Measurements from ENCODE around the gene ARMCX2.
"Not testable (repeated sequence)": the region's sequence is repeated elsewhere in the genome, so short reads cannot be mapped to it uniquely, and the experiment has no call there.

The ARMCX2 gene

DNA sequence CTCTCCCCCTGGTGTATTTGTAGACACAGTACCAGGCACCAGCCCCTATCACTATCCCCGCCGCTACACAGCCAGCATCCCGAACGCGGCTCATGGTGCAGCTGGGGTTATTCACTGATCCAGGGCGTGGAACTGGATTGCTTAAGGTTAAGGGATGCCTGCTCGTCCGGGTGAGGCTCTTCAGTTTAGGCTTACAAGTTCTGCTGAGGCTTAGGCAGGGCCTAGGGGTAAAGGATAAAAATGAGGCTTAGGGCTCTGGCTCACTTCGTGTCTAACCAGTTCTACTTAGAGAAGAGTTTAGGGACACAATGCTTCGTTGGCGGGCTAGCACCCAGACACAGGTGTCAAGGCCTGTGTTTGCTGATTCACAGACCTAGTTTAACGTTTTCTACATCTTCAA is 2.2 kb downstream of the ARMCX2 start:
- Histone ChIP-seq H2AFZ (ENCODE audit: low read depth, low read length, severe bottlenecking) (no peak overlapping the region), H3K9ac (ENCODE audit: low read length) (no peak overlapping the region), H3K27ac (ENCODE audit: low read depth, low read length) (no peak overlapping the region), H3F3A (ENCODE audit: insufficient read depth) (no peaks in the 10 kb centered on the region), H3K9me3 (ENCODE audit: insufficient read depth, low read length) (no peaks in the 10 kb centered on the region), H3K4me2 (ENCODE audit: low read depth, low read length, poor library complexity, severe bottlenecking) (no peak overlapping the region), H3K36me3 (ENCODE audit: low read length) (no peaks in the 10 kb centered on the region), H3K79me2 (ENCODE audit: insufficient read depth, low read length) (no peaks in the 10 kb centered on the region), H4K20me1 (ENCODE audit: low read depth, low read length) (no peaks in the 10 kb centered on the region), H3K27me3 (ENCODE audit: low read length) (no peaks in the 10 kb centered on the region), H3K4me3 (ENCODE audit: insufficient read depth, low read length, poor library complexity, severe bottlenecking) (no peak overlapping the region), H3K9me2 (replicated peaks; ENCODE audit: insufficient read depth, low read length) (no peaks in the 10 kb centered on the region)
- TF ChIP-seq EZH2phosphoT487 (conservative IDR thresholded peaks at IDR 0.05; ENCODE audit: low read length): no peak
- TF ChIP-seq, protein P1, sequence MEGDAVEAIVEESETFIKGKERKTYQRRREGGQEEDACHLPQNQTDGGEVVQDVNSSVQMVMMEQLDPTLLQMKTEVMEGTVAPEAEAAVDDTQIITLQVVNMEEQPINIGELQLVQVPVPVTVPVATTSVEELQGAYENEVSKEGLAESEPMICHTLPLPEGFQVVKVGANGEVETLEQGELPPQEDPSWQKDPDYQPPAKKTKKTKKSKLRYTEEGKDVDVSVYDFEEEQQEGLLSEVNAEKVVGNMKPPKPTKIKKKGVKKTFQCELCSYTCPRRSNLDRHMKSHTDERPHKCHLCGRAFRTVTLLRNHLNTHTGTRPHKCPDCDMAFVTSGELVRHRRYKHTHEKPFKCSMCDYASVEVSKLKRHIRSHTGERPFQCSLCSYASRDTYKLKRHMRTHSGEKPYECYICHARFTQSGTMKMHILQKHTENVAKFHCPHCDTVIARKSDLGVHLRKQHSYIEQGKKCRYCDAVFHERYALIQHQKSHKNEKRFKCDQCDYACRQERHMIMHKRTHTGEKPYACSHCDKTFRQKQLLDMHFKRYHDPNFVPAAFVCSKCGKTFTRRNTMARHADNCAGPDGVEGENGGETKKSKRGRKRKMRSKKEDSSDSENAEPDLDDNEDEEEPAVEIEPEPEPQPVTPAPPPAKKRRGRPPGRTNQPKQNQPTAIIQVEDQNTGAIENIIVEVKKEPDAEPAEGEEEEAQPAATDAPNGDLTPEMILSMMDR (IDR thresholded peaks at IDR 0.05; ENCODE audit: insufficient read depth, low read length, poor library complexity, severe bottlenecking): no peak

DNA sequence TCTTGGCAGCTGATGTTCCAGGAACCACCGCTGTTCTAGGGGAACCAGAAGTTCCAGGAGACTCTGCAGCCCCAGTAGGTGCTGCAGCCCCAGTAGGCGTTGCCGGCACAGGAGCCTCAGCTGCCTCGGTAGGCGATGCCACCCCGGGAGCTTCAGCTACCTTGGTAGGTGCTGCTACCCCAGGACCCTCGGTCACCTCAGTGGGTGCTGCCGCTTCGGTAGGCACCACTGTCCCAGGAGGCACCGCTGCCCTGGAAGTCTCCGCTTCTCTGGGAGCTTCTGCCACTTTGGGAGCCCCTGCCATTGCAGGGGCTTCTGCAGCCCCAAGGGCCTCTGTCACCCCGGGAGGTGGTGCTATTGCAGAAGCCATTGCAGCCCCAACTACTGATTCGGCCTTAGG is 2.8 kb downstream of the ARMCX2 start:
- Histone ChIP-seq H3K9me3 (ENCODE audit: insufficient read depth, low read length) (no peaks in the 10 kb centered on the region), H3F3A (ENCODE audit: insufficient read depth) (no peaks in the 10 kb centered on the region), H3K27ac (ENCODE audit: low read depth, low read length) (no peak overlapping the region), H4K20me1 (ENCODE audit: low read depth, low read length) (no peaks in the 10 kb centered on the region), H3K9ac (ENCODE audit: low read length) (no peak overlapping the region), H3K27me3 (ENCODE audit: low read length) (no peaks in the 10 kb centered on the region), H2AFZ (ENCODE audit: low read depth, low read length, severe bottlenecking) (no peak overlapping the region), H3K36me3 (ENCODE audit: low read length) (no peaks in the 10 kb centered on the region), H3K79me2 (ENCODE audit: insufficient read depth, low read length) (no peaks in the 10 kb centered on the region), H3K4me3 (ENCODE audit: insufficient read depth, low read length, poor library complexity, severe bottlenecking) (no peak overlapping the region), H3K4me2 (ENCODE audit: low read depth, low read length, poor library complexity, severe bottlenecking) (no peak overlapping the region), H3K9me2 (replicated peaks; ENCODE audit: insufficient read depth, low read length) (no peaks in the 10 kb centered on the region)
- TF ChIP-seq EZH2phosphoT487 (conservative IDR thresholded peaks at IDR 0.05; ENCODE audit: low read length): no peak
- TF ChIP-seq, protein P1 (IDR thresholded peaks at IDR 0.05; ENCODE audit: insufficient read depth, low read length, poor library complexity, severe bottlenecking): no peak

DNA sequence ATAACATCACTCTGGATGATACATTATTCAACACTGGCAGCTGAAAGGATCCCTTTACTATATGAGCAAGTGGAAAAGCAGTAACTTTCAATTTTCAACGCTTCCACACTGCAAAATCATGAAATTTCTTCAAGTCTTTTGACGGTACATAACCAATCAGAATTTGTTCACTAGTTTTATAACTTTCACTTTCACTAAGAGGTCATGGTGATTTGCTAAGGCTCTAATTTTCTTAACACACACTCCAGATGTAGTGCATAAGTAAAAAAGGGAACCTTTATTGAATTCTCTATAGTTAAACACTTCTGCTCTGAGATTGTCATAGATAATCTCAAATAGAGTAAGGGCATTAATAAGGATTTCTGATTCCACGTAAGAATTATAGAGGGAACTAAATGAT is 4.1 kb downstream of the ARMCX2 start:
- Histone ChIP-seq H3K9me2 (replicated peaks; ENCODE audit: insufficient read depth, low read length) (no peaks in the 10 kb centered on the region), H2AFZ (ENCODE audit: low read depth, low read length, severe bottlenecking) (no peak overlapping the region), H4K20me1 (ENCODE audit: low read depth, low read length) (no peaks in the 10 kb centered on the region), H3K27me3 (ENCODE audit: low read length) (no peaks in the 10 kb centered on the region), H3K27ac (ENCODE audit: low read depth, low read length) (no peak overlapping the region), H3K9ac (ENCODE audit: low read length) (no peak overlapping the region), H3K79me2 (ENCODE audit: insufficient read depth, low read length) (no peaks in the 10 kb centered on the region), H3K4me2 (ENCODE audit: low read depth, low read length, poor library complexity, severe bottlenecking) (no peak overlapping the region), H3K9me3 (ENCODE audit: insufficient read depth, low read length) (no peaks in the 10 kb centered on the region), H3K36me3 (ENCODE audit: low read length) (no peaks in the 10 kb centered on the region), H3K4me3 (ENCODE audit: insufficient read depth, low read length, poor library complexity, severe bottlenecking) (no peak overlapping the region), H3F3A (ENCODE audit: insufficient read depth) (no peaks in the 10 kb centered on the region)
- no peak for TF ChIP-seq EZH2phosphoT487 (conservative IDR thresholded peaks at IDR 0.05; ENCODE audit: low read length)
- TF ChIP-seq, protein P1 (IDR thresholded peaks at IDR 0.05; ENCODE audit: insufficient read depth, low read length, poor library complexity, severe bottlenecking): no peak

DNA sequence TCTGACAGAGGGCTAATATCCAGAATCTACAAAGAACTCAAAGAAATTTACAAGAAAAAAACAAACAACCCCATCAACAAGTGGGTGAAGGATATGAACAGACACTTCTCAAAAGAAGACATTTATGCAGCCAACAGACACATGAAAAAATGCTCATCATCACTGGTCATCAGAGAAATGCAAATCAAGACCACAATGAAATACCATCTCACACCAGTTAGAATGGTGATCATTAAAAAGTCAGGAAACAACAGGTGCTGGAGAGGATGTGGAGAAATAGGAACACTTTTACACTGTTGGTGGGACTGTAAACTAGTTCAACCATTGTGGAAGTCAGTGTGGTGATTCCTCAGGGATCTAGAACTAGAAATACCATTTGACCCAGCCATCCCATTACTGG is 11.9 kb downstream of the ARMCX2 start:
- not testable (repeated sequence) for H2AFZ ChIP-seq (ENCODE audit: low read depth, low read length, severe bottlenecking); H3K9ac ChIP-seq (ENCODE audit: low read length); H3K9me2 ChIP-seq (replicated peaks; ENCODE audit: insufficient read depth, low read length); H3K27ac ChIP-seq (ENCODE audit: low read depth, low read length); H3K4me3 ChIP-seq (ENCODE audit: insufficient read depth, low read length, poor library complexity, severe bottlenecking); H3K27me3 ChIP-seq (ENCODE audit: low read length); H3F3A ChIP-seq (ENCODE audit: insufficient read depth); H3K36me3 ChIP-seq (ENCODE audit: low read length); H3K79me2 ChIP-seq (ENCODE audit: insufficient read depth, low read length); H4K20me1 ChIP-seq (ENCODE audit: low read depth, low read length); H3K9me3 ChIP-seq (ENCODE audit: insufficient read depth, low read length); H3K4me2 ChIP-seq (ENCODE audit: low read depth, low read length, poor library complexity, severe bottlenecking)

Measured in SU-DHL-6 (cell line).